H4 (cell line): ENCODE data around the gene APC2. TPM values are rescaled to one million over a fixed set of nuclear protein-coding genes. Genes with fewer than 3 reads are reported as not detected.
"Not testable (repeated sequence)": the region's sequence is repeated elsewhere in the genome, so short reads cannot be mapped to it uniquely, and the experiment has no call there.

ENCODE experiments used
- DNase-seq: peaks from one replicate; pipeline ENCODE4 v3.0.0-alpha.2; 2015; ENCODE audit warnings: low spot score
- total RNA-seq: library from RNA; depleted of rRNA; stranded (reverse); fragments of >200 nt; shearing (Covaris generic); gene quantifications from 2 replicates; pipeline ENCODE4 v1.2.3, GENCODE V29; 2014

The APC2 gene
- total RNA-seq, 1 experiment from 2014 or later, result 1.5 TPM

DNA sequence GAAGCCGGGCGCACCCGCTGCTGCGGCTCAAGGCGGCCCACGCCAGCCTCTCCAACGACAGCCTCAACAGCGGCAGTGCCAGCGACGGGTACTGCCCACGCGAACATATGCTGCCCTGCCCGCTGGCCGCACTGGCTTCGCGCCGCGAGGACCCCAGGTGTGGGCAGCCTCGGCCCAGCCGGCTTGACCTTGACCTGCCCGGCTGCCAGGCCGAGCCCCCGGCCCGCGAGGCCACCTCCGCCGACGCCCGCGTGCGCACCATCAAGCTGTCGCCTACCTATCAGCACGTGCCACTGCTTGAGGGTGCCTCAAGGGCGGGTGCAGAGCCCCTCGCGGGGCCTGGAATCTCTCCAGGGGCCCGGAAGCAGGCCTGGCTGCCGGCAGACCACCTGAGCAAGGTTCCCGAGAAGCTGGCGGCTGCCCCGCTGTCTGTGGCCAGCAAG, 16.1 kb downstream of the APC2 start:
- DNase-seq, result no peak

DNA sequence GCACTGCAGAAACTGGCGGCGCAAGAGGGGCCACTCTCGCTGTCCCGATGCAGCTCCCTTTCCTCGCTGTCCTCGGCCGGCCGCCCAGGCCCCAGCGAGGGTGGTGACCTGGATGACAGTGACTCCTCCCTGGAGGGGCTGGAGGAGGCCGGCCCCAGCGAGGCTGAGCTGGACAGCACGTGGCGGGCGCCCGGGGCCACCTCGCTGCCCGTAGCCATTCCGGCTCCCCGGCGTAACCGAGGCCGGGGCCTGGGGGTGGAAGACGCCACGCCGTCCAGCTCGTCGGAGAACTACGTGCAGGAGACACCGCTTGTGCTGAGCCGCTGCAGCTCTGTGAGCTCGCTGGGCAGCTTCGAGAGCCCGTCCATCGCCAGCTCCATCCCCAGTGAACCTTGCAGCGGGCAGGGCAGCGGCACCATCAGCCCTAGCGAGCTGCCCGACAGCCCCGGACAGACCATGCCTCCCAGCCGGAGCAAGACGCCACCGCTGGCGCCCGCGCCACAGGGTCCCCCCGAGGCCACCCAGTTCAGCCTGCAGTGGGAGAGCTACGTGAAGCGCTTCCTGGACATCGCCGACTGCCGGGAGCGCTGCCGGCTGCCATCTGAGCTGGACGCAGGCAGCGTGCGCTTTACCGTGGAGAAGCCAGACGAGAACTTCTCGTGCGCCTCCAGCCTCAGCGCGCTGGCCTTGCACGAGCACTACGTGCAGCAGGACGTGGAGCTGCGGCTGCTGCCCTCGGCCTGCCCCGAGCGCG, 16.7 kb downstream of the APC2 start:
- no peak for DNase-seq

DNA sequence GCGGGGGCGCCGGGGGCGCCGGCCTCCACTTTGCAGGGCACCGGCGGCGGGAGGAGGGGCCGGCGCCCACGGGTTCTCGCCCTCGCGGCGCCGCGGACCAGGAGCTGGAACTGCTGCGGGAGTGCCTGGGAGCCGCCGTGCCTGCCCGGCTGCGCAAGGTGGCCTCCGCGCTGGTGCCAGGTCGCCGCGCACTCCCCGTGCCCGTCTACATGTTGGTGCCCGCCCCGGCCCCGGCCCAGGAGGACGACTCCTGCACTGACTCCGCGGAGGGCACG, 17.2 kb downstream of the APC2 start:
- DNase-seq, result no peak

DNA sequence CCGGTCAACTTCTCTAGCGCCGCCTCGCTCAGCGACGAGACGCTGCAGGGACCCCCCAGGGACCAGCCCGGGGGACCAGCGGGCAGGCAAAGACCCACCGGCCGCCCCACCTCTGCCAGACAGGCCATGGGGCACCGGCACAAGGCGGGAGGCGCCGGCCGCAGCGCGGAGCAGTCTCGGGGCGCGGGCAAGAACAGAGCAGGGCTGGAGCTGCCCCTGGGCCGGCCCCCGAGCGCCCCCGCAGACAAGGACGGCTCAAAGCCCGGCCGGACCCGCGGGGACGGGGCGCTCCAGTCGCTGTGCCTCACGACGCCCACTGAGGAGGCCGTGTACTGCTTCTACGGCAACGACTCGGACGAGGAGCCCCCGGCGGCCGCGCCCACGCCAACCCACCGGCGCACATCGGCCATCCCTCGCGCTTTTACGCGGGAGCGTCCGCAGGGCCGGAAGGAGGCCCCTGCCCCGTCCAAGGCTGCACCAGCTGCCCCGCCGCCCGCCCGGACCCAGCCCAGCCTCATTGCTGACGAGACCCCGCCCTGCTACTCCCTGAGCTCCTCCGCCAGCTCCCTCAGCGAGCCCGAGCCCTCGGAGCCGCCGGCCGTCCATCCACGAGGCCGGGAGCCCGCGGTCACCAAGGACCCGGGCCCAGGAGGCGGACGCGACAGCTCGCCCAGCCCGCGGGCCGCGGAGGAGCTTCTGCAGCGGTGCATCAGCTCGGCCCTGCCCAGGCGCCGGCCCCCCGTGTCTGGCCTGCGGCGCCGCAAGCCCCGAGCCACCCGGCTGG, 17.8 kb downstream of the APC2 start:
- DNase-seq, result no peak

DNA sequence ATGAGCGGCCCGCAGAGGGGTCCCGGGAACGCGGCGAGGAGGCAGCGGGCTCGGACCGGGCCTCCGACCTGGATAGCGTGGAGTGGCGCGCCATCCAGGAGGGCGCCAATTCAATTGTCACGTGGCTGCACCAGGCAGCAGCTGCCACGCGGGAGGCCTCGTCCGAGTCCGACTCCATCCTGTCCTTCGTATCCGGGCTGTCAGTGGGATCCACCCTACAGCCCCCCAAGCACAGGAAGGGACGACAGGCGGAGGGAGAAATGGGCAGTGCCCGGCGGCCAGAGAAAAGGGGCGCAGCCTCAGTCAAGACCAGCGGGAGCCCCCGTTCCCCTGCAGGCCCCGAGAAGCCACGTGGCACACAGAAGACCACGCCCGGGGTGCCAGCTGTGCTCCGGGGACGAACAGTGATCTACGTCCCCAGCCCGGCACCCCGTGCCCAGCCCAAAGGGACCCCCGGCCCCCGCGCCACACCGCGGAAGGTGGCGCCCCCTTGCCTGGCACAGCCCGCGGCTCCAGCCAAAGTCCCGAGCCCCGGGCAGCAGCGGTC, 18.4 kb downstream of the APC2 start:
- DNase-seq, result no peak

DNA sequence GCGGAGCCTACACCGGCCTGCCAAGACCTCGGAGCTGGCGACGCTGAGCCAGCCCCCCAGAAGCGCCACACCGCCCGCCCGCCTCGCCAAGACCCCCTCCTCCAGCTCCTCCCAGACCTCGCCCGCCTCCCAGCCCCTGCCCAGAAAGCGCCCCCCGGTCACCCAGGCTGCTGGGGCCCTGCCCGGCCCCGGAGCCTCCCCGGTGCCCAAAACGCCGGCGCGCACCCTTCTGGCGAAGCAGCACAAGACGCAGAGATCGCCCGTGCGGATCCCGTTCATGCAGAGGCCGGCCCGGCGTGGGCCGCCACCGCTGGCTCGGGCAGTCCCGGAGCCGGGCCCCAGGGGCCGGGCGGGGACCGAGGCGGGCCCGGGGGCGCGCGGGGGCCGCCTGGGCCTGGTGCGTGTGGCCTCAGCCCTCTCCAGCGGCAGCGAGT, 18.9 kb downstream of the APC2 start:
- no peak for DNase-seq

DNA sequence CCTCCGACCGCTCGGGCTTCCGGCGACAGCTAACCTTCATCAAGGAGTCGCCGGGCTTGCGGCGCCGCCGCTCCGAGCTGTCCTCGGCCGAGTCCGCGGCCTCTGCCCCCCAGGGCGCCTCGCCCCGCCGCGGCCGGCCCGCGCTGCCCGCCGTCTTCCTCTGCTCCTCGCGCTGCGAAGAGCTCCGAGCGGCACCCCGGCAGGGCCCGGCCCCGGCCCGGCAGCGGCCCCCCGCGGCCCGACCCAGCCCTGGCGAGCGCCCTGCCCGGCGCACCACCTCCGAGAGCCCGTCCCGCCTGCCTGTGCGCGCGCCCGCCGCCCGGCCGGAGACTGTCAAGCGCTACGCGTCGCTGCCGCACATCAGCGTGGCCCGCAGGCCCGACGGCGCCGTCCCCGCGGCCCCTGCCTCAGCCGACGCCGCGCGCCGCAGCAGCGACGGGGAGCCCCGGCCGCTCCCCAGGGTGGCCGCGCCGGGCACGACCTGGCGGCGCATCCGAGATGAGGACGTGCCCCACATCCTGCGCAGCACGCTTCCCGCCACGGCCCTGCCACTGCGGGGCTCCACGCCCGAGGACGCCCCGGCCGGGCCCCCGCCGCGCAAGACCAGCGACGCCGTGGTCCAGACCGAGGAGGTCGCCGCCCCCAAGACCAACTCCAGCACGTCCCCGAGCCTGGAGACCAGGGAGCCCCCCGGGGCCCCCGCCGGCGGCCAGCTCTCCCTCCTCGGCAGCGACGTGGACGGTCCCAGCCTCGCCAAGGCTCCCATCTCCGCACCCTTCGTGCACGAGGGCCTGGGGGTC, 19.5 kb downstream of the APC2 start:
- no peak for DNase-seq

DNA sequence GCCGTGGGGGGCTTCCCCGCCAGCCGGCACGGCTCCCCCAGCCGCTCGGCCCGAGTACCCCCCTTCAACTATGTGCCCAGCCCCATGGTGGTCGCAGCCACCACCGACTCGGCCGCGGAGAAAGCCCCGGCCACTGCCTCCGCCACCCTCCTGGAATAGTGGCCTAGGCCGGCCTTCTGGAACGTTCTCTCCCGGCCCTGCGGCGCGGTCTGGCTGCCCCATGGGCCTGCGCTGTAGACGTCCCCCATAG, 20.1 kb downstream of the APC2 start:
- no peak for DNase-seq

DNA sequence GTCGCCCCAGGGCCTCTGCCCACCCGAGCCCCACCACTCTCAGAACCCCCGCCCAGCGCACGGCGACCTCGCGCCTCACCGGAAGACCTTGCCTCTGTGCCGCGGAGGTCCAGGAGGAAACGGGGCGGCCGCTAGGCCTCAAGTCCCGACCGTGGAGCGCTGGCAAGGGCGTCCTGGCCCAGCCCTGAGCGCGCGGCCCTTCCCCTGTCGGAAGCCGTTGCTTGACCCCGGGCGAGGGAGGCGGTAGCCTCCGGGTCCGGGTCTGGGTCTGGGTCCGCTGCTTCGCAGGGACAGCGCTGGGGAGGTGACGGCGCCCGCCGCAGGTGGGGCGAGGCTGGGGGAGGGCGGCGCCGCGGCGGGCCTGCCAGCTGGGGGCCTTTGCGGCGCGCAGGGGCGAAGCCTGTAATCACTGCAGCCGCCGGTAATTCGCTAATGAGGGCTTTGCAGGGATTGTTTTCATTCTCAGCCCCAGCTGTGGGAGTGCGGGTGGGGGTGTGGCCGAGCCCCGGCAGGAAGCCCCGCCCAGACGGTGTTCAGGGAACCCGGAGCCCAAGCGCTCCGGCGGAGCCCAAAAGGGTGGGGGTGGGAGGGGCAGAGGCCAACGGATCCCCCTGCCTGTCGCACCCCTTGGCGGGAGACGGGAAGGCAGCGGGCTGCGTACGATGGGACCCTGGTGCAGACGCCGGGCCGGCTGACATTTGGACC, 20.5 kb downstream of the APC2 start:
- no peak for DNase-seq

DNA sequence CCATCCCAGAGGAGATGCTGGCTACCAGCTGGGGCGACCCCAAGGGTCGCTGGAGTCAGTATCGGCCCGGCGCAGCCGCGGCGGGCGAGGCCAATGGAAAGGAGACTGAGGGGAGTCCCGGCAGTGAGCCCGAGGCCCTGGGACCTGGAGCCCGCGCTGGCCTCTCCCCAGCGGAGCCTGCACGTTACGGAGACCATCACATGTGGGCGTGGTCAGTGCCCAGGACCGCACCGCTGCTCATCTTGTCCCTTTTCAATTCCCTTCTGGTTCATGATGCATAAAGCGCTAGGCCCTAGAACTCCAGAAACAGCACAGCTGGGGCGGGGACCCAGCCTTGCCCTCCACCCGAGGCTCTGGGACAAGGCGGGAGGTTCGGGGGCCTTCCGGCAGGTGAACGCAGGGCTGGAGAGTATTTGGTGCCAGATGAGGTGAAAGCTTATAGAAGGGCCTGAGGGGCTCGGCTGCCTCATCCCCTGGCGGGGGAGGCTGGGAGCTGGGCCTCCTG, 21.1 kb downstream of the APC2 start:
- no peak for DNase-seq

DNA sequence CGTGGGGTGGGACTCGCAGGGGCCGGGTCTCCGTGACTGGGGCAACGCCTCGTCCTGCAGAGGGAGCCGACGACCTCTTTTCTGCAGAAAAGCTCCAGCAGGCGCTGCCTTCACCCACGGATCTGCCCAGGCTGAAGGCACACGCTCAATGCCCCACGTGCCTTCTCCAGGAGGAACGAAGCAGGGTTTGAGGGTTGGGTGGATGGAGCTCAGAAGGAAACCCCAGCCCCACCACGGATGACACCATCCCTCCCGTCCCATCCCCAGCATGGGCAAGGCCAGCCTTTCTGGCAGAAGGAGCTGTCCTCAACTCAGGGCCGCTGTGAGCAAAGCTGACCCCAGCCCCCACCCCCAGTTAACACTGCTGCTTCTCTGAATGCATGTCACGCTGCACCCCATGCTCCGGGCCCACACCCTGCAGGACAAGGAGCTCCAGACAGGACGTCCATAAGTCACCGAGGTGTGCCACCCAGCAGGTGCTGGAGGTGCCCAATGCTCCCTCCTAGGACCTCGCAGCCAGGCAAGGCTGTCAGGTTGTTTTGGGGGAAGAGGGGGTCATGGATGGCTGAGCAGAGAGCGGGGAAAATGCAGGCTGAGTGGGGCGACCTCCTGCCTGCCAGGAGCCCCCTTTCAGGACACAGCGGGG, 21.7 kb downstream of the APC2 start:
- no peak for DNase-seq

DNA sequence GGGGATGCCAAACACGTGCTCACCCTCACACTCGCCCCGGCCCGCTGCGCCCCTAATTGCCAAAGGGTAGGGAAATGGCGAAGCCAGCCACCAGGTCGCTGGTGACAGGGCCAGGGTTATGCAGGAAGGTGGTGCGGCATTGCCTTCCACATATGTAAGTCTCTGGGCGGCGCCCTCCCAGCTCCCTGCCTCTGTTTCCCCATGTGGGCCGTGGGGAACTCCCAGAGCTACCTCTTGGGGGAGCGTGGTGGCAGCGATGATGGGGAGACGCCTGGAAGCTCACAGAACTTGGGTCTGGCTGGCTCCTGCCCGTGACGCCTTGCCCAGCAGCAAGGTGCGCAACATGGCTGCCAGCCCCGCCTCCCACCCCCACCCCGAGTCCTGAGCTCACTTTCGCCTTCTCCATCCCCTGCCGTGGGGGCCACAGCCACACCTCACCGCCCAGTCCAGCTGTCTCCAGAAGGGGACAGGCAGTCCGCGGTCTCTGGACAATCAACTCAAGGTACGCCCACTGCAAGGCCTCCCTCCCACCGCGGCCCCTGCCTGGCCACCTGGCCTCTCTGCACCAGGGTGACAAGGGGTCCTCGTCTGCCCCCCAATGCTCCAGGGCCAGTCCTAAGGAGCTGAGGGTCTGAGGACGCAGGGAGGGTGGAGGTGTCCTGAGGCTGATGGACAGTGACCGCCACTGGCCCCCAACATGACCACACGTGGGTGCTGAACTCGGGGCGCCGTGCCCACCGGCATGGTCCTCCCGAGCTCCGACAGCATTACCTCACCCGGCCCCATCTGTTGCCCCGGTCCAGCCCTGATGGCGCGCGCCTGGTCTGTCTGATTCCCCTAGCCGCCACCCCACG, 22.5 kb downstream of the APC2 start:
- DNase-seq, result no peak

DNA sequence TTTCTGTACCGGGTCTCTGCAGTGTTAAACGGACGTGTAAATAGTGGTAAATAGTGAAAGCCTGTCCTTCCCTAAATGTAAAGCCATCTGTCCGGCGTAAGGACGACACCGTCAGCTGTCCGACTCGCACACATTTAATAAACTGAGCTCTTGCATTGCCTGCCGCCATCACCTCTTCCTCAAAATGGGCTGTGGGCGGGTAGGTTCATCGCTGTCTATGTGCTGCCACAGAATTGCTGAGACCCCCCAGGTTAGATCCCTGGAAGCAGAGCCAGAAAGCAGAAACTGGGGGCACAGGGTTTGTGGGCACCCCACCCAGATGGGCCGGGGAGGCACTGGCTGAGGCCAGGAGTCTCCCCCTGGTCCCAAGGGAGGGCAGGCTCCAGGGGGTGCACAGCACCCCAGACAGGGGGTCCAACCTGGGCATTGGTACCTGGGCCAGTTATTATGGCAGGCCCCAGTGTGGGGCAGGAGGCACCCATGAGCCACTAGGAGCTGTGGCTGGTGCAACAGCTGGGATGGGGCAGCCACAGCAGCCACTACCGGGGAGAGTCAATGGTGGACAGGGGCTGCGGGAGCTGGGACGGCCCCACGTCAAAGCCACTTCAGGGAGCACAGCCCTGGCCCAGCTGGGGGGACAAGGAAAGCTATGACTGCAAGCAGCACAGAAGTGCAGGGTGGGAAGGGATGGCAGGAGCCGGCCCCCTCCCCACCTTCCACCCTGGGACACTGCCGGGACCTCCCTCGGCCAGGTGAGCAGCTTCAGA, 23.3 kb downstream of the APC2 start:
- no peak for DNase-seq

DNA sequence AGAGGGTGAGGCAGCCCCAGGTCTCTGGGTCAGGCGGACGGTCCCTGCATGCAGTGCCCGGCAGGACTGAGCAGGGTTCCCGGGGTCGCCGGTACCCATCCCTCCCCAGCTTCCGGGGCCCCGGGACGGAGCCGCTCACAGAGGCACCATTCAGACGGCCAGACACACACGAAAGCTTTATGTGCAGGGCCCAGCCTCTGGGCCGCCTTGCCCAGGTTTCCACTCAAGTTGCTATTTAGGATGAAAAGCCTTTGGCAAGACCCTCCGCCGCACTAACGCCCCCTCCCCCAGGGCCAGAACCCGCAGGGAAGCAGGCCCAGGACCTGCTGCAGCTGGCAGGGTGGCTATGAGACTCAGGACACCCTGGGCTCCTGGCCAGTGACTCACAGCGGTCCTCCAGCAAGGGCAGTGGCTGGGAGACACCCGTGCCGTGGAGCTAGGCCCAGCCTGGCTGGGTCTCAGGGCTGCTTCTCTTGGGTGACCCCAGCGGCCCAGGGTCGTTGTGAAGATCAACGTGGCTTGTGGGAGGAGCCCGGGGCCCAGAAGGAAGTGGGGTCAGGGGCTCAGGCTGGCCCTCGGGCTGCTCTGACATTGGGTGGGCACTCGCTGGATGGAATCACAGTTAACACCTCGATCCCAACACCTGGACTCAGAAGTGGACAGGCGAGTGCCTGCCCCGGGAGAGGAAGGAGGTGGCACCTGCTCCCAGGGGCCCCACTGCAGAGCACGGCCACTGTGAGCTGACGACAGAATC, 24.3 kb downstream of the APC2 start:
- DNase-seq, result no peak

DNA sequence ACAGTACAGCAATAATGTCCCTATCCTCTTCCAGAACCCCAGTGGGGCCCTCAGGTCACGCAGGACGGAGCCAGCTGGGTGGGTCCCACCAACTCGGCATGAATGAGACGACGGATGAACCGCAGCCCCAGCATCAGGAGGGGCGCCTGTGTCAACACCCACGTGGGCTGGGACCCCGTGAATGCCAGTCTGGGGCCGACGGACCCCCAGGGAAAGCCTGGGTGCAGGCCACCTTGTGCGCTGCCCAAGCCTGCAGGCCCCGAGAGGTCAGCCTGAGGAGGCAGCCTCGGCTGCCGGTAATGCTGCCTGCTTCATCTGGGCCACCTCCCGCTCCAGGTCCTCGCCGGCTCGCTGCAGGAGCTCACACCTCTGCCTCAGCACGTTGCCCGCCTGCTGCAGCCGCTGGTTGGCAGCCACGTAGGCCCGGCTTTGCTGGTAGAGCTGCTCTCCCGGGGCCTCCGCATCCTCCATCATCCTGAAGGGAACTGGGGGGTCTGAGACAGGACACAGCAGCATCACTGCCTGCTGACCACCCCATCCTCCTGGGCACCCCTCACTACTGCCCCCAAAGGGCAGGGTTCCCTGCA, 24.9 kb downstream of the APC2 start:
- DNase-seq, result no peak

DNA sequence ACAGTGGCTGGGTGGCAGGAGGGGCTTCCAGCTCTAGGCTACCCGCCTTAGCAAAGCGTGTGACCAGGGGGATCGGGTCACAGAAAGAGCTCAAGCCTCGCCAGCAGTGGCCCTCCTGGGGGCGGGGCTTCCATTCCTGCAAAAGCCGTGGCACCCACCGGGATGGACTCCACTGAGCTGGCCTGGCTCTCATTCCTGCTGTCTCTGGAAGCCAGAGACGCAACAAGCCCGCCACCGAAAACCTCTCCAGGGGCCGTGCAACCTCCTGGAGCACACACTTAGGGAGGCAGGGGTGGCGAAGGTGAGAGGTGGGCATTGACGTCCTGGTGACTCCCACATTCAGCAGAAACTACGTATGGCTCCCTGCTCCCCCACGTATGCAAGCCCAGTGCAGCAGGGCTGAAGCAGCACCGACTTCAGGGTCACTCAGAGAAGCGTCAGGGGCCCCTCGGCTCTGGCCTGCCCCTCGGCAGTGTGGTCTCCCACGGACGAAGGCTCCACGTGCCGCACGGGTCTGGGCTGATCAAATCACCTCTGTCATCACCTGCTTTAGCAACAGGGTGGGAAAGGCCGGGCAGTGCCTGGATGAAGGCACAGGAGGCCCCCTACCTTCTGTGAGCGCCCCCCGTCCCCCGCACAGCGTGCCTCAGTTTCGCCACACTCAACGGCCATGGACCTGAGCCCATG, 26.0 kb downstream of the APC2 start:
- no peak for DNase-seq

DNA sequence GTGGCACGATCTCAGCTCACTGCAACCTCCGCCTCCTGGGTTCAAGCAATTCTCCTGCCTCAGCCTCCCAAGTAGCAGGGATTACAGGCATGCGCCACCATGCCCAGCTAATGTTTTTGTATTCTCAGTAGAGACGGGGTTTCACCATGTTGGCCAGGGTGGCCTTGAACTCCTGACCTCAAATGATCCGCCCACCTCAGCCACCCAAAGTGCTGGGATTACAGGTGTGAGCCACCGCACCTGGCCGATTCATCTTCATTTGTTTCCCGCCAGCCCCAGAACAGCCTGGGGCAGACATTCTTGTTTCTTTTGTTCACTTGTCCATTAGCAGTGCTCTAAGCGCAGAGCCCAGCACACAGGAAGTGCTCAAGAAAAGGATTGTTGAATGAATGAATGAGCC, 27.1 kb downstream of the APC2 start:
- DNase-seq, result not testable (repeated sequence)
